Measurements from ENCODE around the gene PYCR2.

DNA sequence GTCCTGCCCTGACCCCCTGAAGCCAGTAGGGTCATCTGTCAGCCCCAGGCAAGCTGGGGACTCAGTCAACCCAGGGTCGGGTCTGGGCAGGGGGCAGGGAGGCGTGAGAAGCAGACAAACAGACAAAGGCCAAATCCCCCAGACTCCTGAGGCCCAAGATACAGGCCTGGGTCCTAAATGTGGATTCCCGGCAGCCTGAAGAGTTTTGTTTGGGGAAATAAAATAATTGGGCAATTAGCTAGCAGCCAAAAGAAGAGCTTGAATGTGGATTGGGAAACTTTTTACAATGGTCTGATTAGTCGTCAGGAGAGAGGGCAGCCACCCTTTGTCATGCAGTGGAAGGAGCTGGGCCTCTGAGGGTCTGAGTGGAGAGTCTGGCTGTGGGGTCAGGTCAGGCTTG lies 21.5 kb upstream of the PYCR2 start:
- TF ChIP-seq, protein P1, sequence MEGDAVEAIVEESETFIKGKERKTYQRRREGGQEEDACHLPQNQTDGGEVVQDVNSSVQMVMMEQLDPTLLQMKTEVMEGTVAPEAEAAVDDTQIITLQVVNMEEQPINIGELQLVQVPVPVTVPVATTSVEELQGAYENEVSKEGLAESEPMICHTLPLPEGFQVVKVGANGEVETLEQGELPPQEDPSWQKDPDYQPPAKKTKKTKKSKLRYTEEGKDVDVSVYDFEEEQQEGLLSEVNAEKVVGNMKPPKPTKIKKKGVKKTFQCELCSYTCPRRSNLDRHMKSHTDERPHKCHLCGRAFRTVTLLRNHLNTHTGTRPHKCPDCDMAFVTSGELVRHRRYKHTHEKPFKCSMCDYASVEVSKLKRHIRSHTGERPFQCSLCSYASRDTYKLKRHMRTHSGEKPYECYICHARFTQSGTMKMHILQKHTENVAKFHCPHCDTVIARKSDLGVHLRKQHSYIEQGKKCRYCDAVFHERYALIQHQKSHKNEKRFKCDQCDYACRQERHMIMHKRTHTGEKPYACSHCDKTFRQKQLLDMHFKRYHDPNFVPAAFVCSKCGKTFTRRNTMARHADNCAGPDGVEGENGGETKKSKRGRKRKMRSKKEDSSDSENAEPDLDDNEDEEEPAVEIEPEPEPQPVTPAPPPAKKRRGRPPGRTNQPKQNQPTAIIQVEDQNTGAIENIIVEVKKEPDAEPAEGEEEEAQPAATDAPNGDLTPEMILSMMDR (IDR thresholded peaks at IDR 0.05; ENCODE audit: insufficient read depth, low read length): no peak
- TF ChIP-seq POLR2AphosphoS5 (IDR thresholded peaks at IDR 0.05; ENCODE audit: low read depth): no peak
- TF ChIP-seq, protein P2, sequence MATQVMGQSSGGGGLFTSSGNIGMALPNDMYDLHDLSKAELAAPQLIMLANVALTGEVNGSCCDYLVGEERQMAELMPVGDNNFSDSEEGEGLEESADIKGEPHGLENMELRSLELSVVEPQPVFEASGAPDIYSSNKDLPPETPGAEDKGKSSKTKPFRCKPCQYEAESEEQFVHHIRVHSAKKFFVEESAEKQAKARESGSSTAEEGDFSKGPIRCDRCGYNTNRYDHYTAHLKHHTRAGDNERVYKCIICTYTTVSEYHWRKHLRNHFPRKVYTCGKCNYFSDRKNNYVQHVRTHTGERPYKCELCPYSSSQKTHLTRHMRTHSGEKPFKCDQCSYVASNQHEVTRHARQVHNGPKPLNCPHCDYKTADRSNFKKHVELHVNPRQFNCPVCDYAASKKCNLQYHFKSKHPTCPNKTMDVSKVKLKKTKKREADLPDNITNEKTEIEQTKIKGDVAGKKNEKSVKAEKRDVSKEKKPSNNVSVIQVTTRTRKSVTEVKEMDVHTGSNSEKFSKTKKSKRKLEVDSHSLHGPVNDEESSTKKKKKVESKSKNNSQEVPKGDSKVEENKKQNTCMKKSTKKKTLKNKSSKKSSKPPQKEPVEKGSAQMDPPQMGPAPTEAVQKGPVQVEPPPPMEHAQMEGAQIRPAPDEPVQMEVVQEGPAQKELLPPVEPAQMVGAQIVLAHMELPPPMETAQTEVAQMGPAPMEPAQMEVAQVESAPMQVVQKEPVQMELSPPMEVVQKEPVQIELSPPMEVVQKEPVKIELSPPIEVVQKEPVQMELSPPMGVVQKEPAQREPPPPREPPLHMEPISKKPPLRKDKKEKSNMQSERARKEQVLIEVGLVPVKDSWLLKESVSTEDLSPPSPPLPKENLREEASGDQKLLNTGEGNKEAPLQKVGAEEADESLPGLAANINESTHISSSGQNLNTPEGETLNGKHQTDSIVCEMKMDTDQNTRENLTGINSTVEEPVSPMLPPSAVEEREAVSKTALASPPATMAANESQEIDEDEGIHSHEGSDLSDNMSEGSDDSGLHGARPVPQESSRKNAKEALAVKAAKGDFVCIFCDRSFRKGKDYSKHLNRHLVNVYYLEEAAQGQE (IDR thresholded peaks at IDR 0.05; ENCODE audit: insufficient replicate concordance, low read depth): no peak
- no peak for TF ChIP-seq GABPA (IDR thresholded peaks at IDR 0.05; ENCODE audit: low read depth)
- no peak for TF ChIP-seq SPI1 (IDR thresholded peaks at IDR 0.05; ENCODE audit: borderline replicate concordance, low read depth)
